ENCODE data around the gene HRH1.

Gene HRH1

GRCh38 chr3:11134794-11135193 is 19.5 kb upstream of the HRH1 start:
- no peaks in the 10 kb centered on the region for H3K27me3 ChIP-seq (ENCODE audit: low read length)
- H4K20me1 ChIP-seq (ENCODE audit: low read depth, low read length) = no peaks in the 10 kb centered on the region
- no peaks in the 10 kb centered on the region for H3K36me3 ChIP-seq (ENCODE audit: low read length)
- no peaks in the 10 kb centered on the region for H3K9me2 ChIP-seq (replicated peaks; ENCODE audit: insufficient read depth, low read length)
- no peak overlapping the region for H3K27ac ChIP-seq (ENCODE audit: low read depth, low read length)
- TF ChIP-seq EZH2phosphoT487 (conservative IDR thresholded peaks at IDR 0.05; ENCODE audit: low read length) (no peak), CTCF (IDR thresholded peaks at IDR 0.05; ENCODE audit: insufficient read depth, low read length, poor library complexity, severe bottlenecking) (no peak)
- H3K9me3 ChIP-seq (ENCODE audit: insufficient read depth, low read length) = no peaks in the 10 kb centered on the region
- no peaks in the 10 kb centered on the region for H3F3A ChIP-seq (ENCODE audit: insufficient read depth)
- H3K79me2 ChIP-seq (ENCODE audit: insufficient read depth, low read length) = no peaks in the 10 kb centered on the region
- no peak overlapping the region for H2AFZ ChIP-seq (ENCODE audit: low read depth, low read length, severe bottlenecking)
- H3K4me2 ChIP-seq (ENCODE audit: low read depth, low read length, poor library complexity, severe bottlenecking) = no peak overlapping the region
- no peak overlapping the region for H3K4me3 ChIP-seq (ENCODE audit: insufficient read depth, low read length, poor library complexity, severe bottlenecking)
- H3K9ac ChIP-seq (ENCODE audit: low read length) = no peak overlapping the region

GRCh38 chr3:11136116-11136515 is 18.2 kb upstream of the HRH1 start:
- no peaks in the 10 kb centered on the region for H3K79me2 ChIP-seq (ENCODE audit: insufficient read depth, low read length)
- TF ChIP-seq CTCF (IDR thresholded peaks at IDR 0.05; ENCODE audit: insufficient read depth, low read length, poor library complexity, severe bottlenecking) (no peak), EZH2phosphoT487 (conservative IDR thresholded peaks at IDR 0.05; ENCODE audit: low read length) (no peak)
- no peaks in the 10 kb centered on the region for H3F3A ChIP-seq (ENCODE audit: insufficient read depth)
- H3K36me3 ChIP-seq (ENCODE audit: low read length) = no peaks in the 10 kb centered on the region
- no peak overlapping the region for H3K9ac ChIP-seq (ENCODE audit: low read length)
- H3K4me2 ChIP-seq (ENCODE audit: low read depth, low read length, poor library complexity, severe bottlenecking) = no peak overlapping the region
- H2AFZ ChIP-seq (ENCODE audit: low read depth, low read length, severe bottlenecking) = no peak overlapping the region
- H3K9me2 ChIP-seq (replicated peaks; ENCODE audit: insufficient read depth, low read length) = no peaks in the 10 kb centered on the region
- no peaks in the 10 kb centered on the region for H3K27me3 ChIP-seq (ENCODE audit: low read length)
- no peaks in the 10 kb centered on the region for H3K9me3 ChIP-seq (ENCODE audit: insufficient read depth, low read length)
- H4K20me1 ChIP-seq (ENCODE audit: low read depth, low read length) = no peaks in the 10 kb centered on the region
- no peak overlapping the region for H3K4me3 ChIP-seq (ENCODE audit: insufficient read depth, low read length, poor library complexity, severe bottlenecking)
- no peak overlapping the region for H3K27ac ChIP-seq (ENCODE audit: low read depth, low read length)

GRCh38 chr3:11136830-11137626 is 17.3 kb upstream of the HRH1 start:
- Histone ChIP-seq H3K79me2 (ENCODE audit: insufficient read depth, low read length) (no peaks in the 10 kb centered on the region), H3K9me2 (replicated peaks; ENCODE audit: insufficient read depth, low read length) (no peaks in the 10 kb centered on the region), H3K27ac (ENCODE audit: low read depth, low read length) (no peak overlapping the region), H3K9me3 (ENCODE audit: insufficient read depth, low read length) (no peaks in the 10 kb centered on the region), H3K4me3 (ENCODE audit: insufficient read depth, low read length, poor library complexity, severe bottlenecking) (no peak overlapping the region), H2AFZ (ENCODE audit: low read depth, low read length, severe bottlenecking) (no peak overlapping the region), H3K36me3 (ENCODE audit: low read length) (no peaks in the 10 kb centered on the region), H4K20me1 (ENCODE audit: low read depth, low read length) (no peaks in the 10 kb centered on the region), H3F3A (ENCODE audit: insufficient read depth) (no peaks in the 10 kb centered on the region), H3K9ac (ENCODE audit: low read length) (no peak overlapping the region), H3K27me3 (ENCODE audit: low read length) (no peaks in the 10 kb centered on the region), H3K4me2 (ENCODE audit: low read depth, low read length, poor library complexity, severe bottlenecking) (no peak overlapping the region)
- TF ChIP-seq CTCF (IDR thresholded peaks at IDR 0.05; ENCODE audit: insufficient read depth, low read length, poor library complexity, severe bottlenecking) (no peak), EZH2phosphoT487 (conservative IDR thresholded peaks at IDR 0.05; ENCODE audit: low read length) (no peak)
